Uterus (tissue), 2 donors: ENCODE measurements around the gene NADK.

ENCODE experiments used
- CTCF ChIP-seq, 4 experiments: fragments of 200-600 bp in 2 of 4; fragments of 450-650 bp in 2 of 4; sonication (generic) in 2 of 4; IDR thresholded peaks; one replicate each; pipeline ENCODE4 v1.5.1; 2016 to 2019; ENCODE audit warnings: antibody characterized with exemption in 4 of 4, mild to moderate bottlenecking in 2 of 4, moderate library complexity in 1 of 4
- POLR2A ChIP-seq, 2 donors: fragments of 450-650 bp; IDR thresholded peaks; one replicate each; pipeline ENCODE4 v1.6.1; 2016; ENCODE audit warnings: antibody characterized with exemption in 2 of 2, mild to moderate bottlenecking in 1 of 2, moderate library complexity in 1 of 2

GRCh38 chr1:1758059-1758621 is 20.1 kb downstream of the NADK start:
- TF ChIP-seq POLR2A (IDR thresholded peaks at IDR 0.05) (no peak), CTCF (IDR thresholded peaks at IDR 0.05) (no peak)
